ENCODE results near the gene CHD2. TPM values are rescaled to one million over a fixed set of nuclear protein-coding genes. Genes with fewer than 3 reads are reported as not detected.

Gene CHD2
- total and polyA plus RNA-seq, 2 donors (not counting 3 experiments of a cell fraction or from before 2014, with no cell fraction given) = 53.8 to 97.9 TPM

DNA sequence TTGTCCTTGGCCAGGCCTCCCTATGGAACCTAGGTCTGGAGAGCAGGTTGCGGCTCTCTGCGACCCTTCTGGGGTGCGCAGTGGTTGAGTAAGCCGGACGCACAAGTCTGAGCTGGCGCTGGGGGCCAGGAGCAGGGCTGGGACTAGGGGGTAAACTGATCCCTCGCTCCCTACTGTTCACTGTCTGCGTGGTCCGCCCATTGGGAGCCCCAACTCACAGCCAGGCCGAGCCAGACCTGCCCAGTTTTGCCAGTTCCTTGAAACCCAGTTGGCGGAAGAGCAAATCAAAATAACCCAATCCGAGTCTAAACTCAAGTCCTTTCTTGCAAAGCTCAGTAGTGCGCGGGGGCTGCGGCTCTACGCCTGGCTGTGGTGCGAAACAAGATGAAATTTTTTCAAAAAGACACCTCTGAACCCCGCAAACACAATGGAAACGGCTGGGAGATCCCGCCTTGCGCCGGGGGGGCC lies 171.4 kb downstream of the CHD2 start:
- Histone ChIP-seq H2AFZ (ENCODE audit: low read depth, low read length) (no peak overlapping the region), H3K27me3 (ENCODE audit: control insufficient read depth in 2 of 2, insufficient read depth in 2 of 2, low read length in 2 of 2) (peaks cover 20 to 26% of the 10 kb centered on the region in 2 experiments), H3K9ac (replicated peaks; ENCODE audit: extremely low read depth, insufficient read depth, low read length) (no peak overlapping the region), H3K36me3 (ENCODE audit: control insufficient read depth in 2 of 2, extremely low read depth in 1 of 2, insufficient read depth in 2 of 2, low read length in 2 of 2) (no peaks in the 10 kb centered on the region), H3K9me1 (replicated peaks; ENCODE audit: control insufficient read depth, extremely low read depth, insufficient read depth, low read length) (no peaks in the 10 kb centered on the region), H3K79me2 (ENCODE audit: control insufficient read depth, insufficient read depth, low read length) (no peaks in the 10 kb centered on the region), H3K27ac (ENCODE audit: insufficient read depth, low read depth, low read length) (no peak overlapping the region), H3K4me3 (replicated peaks in 1 of 3; ENCODE audit: insufficient read depth in 1 of 3, low read depth in 1 of 3, low read length in 3 of 3) (no peak overlapping the region), H3K4me2 (ENCODE audit: insufficient read depth, low read length) (peak overlapping the region; percentile 22), H3K4me1 (ENCODE audit: control insufficient read depth, extremely low read depth, insufficient read depth, low read length) (peaks cover 3% of the 10 kb centered on the region), H4K20me1 (replicated peaks; ENCODE audit: control insufficient read depth, extremely low read depth, insufficient read depth, low read length) (no peaks in the 10 kb centered on the region), H3K9me3 (replicated peaks; ENCODE audit: control insufficient read depth, insufficient read depth, low read length) (no peaks in the 10 kb centered on the region)
- dilution Hi-C loops (cut with MboI; ENCODE audit: extremely low pct_ligation_motif_present, low sequenced_read_pairs) = no loop called here
- ChIA-PET CTCF (interaction anchor here (1.1 to 1.2 kb wide), 2 partner anchors 12 to 16 kb away, joined by 3 to 5 read pairs; no protein-coding TSS in a partner anchor), POLR2A (no interaction called here)
- DNase-seq (ENCODE audit: low read depth, low spot score) = no peak
- no peak for FAIRE-seq
- TF ChIP-seq POLR2AphosphoS5 (IDR thresholded peaks at IDR 0.05; ENCODE audit: insufficient read depth, low read depth, low read length) (no peak), EZH2 (IDR thresholded peaks at IDR 0.05; ENCODE audit: borderline replicate concordance, low read depth, low read length, severe bottlenecking) (no peak), JUN (IDR thresholded peaks at IDR 0.05; ENCODE audit: borderline replicate concordance, insufficient read depth, insufficient read length, low read depth) (no peak), POLR2A (IDR thresholded peaks at IDR 0.05; ENCODE audit: low read depth, low read length) (no peak), FOS (IDR thresholded peaks at IDR 0.05; ENCODE audit: borderline replicate concordance, insufficient read depth, low read length) (no peak), MYC (IDR thresholded peaks at IDR 0.05; ENCODE audit: low read depth, low read length) (no peak), GATA2 (IDR thresholded peaks at IDR 0.05; ENCODE audit: insufficient read depth, insufficient read length, low read depth, low read length) (no peak)
- TF ChIP-seq, protein P1, sequence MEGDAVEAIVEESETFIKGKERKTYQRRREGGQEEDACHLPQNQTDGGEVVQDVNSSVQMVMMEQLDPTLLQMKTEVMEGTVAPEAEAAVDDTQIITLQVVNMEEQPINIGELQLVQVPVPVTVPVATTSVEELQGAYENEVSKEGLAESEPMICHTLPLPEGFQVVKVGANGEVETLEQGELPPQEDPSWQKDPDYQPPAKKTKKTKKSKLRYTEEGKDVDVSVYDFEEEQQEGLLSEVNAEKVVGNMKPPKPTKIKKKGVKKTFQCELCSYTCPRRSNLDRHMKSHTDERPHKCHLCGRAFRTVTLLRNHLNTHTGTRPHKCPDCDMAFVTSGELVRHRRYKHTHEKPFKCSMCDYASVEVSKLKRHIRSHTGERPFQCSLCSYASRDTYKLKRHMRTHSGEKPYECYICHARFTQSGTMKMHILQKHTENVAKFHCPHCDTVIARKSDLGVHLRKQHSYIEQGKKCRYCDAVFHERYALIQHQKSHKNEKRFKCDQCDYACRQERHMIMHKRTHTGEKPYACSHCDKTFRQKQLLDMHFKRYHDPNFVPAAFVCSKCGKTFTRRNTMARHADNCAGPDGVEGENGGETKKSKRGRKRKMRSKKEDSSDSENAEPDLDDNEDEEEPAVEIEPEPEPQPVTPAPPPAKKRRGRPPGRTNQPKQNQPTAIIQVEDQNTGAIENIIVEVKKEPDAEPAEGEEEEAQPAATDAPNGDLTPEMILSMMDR (IDR thresholded peaks at IDR 0.05; ENCODE audit: extremely low read depth in 1 of 2, insufficient read depth in 1 of 2, low read depth in 1 of 2, low read length in 2 of 2) = no peak
- TF ChIP-seq, protein P2, sequence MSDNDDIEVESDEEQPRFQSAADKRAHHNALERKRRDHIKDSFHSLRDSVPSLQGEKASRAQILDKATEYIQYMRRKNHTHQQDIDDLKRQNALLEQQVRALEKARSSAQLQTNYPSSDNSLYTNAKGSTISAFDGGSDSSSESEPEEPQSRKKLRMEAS (IDR thresholded peaks at IDR 0.05; ENCODE audit: insufficient read depth, insufficient read length) = no peak
- intact Hi-C loops (cut with micrococcal nuclease) = no loop called here
- BruUV-seq (replicated peaks) = no TSS peak
